ENCODE results near the gene CCDC181.

Gene CCDC181

DNA sequence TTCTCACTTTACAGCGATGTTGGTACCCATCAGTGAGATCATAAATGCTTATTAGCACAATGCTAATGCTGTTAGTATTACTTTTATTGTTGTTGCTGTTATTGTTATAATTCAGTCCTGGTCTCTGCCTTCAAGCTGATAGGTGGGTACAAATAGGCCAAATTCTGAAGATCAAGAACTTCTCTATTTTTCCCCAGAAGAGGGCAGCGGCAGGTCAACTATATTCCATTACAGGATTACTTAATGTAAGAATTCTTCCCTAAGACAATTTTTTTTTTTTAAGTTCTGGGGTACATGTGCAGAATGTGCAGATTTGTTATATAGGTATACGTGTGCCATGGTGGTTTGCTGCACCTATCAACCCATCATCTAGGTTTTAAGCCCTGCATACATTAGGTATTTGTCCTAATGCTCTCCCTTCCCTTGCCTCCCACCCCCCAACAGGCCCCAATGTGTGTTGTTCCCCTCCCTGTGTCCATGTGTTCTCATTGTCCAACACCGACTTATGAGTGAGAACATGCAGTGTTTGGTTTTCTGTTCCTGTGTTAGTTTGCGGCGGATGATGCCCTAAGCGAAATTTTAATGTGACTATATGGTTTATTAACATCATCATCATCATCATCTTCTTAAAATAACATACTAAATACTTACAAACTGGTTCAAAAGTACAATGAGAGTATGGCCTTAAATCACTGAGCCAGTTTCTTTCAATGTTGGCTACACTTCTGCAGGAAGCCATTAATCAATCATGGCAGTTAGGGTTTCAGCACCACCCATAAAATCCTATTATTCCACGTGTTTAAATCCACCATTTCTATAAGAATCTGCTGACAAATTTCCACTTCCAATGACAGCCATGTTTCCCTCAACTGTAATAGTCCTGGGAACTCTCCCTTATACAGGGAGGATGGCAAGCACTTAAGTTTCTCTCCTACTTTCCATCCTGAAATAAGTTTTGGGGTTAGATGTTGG, 39.3 kb upstream of the CCDC181 start:
- 0 out of 2 replicates have a peak, but pooled peaks cover 3% of the 10 kb centered on the region for H4K20me1 ChIP-seq (ENCODE audit: control insufficient read depth, insufficient read depth, low read depth, low read length)
- H3K9me2 ChIP-seq (replicated peaks; ENCODE audit: control insufficient read depth, low read length) = no peaks in the 10 kb centered on the region
- no peak overlapping the region for H3K4me3 ChIP-seq (ENCODE audit: low read length)
- peaks cover 10% of the 10 kb centered on the region for H3K36me3 ChIP-seq (ENCODE audit: control insufficient read depth, low read length)
- H3K27ac ChIP-seq (ENCODE audit: low read depth, low read length) = no peak overlapping the region
- no peaks in the 10 kb centered on the region for H3F3A ChIP-seq (ENCODE audit: control insufficient read depth, insufficient read depth)
- no peaks in the 10 kb centered on the region for H3K79me2 ChIP-seq (ENCODE audit: control insufficient read depth, low read length)
- no peaks in the 10 kb centered on the region for H3K4me1 ChIP-seq (ENCODE audit: control insufficient read depth, low read length)
- no peaks in the 10 kb centered on the region for H3K9me3 ChIP-seq (ENCODE audit: control insufficient read depth, insufficient read depth, low read length)
- TF ChIP-seq EZH2phosphoT487 (IDR thresholded peaks at IDR 0.05; ENCODE audit: borderline replicate concordance, low read length) = no peak
- TF ChIP-seq, protein P1, sequence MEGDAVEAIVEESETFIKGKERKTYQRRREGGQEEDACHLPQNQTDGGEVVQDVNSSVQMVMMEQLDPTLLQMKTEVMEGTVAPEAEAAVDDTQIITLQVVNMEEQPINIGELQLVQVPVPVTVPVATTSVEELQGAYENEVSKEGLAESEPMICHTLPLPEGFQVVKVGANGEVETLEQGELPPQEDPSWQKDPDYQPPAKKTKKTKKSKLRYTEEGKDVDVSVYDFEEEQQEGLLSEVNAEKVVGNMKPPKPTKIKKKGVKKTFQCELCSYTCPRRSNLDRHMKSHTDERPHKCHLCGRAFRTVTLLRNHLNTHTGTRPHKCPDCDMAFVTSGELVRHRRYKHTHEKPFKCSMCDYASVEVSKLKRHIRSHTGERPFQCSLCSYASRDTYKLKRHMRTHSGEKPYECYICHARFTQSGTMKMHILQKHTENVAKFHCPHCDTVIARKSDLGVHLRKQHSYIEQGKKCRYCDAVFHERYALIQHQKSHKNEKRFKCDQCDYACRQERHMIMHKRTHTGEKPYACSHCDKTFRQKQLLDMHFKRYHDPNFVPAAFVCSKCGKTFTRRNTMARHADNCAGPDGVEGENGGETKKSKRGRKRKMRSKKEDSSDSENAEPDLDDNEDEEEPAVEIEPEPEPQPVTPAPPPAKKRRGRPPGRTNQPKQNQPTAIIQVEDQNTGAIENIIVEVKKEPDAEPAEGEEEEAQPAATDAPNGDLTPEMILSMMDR (IDR thresholded peaks at IDR 0.05; ENCODE audit: low read depth, low read length, poor library complexity, severe bottlenecking) = peak; percentile 52
- H3K4me2 ChIP-seq (ENCODE audit: low read length) = no peak overlapping the region
- no peaks in the 10 kb centered on the region for H3K27me3 ChIP-seq (ENCODE audit: control insufficient read depth, low read length)

DNA sequence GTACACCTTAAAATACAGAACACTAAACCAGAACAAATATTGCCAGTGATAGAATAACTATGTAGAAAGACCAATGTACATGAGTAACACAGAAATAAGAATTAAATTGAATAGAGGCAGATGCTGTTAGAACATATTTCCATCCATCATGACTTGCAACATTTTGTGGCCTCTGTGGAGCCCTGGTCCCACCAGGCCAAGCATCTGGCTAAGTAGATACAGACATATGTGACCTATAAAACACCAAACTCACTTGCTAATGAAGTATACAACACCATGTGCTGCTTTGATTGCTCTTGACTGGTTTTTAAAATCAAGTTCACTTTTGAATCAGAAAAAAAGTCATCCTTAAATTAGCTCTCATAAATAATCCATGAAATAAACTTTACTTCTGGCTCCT, 38.0 kb upstream of the CCDC181 start:
- Histone ChIP-seq H3K4me3 (ENCODE audit: low read length) (no peak overlapping the region), H3K27ac (ENCODE audit: low read depth, low read length) (no peak overlapping the region), H3K4me1 (ENCODE audit: control insufficient read depth, low read length) (no peaks in the 10 kb centered on the region), H3F3A (ENCODE audit: control insufficient read depth, insufficient read depth) (no peaks in the 10 kb centered on the region), H3K79me2 (ENCODE audit: control insufficient read depth, low read length) (no peaks in the 10 kb centered on the region), H3K4me2 (ENCODE audit: low read length) (no peak overlapping the region), H3K9me3 (ENCODE audit: control insufficient read depth, insufficient read depth, low read length) (no peaks in the 10 kb centered on the region), H3K27me3 (ENCODE audit: control insufficient read depth, low read length) (no peaks in the 10 kb centered on the region), H3K36me3 (ENCODE audit: control insufficient read depth, low read length) (peaks cover 10% of the 10 kb centered on the region), H3K9me2 (replicated peaks; ENCODE audit: control insufficient read depth, low read length) (no peaks in the 10 kb centered on the region), H4K20me1 (ENCODE audit: control insufficient read depth, insufficient read depth, low read depth, low read length) (0 out of 2 replicates have a peak, but pooled peaks cover 3% of the 10 kb centered on the region)
- TF ChIP-seq EZH2phosphoT487 (IDR thresholded peaks at IDR 0.05; ENCODE audit: borderline replicate concordance, low read length) = no peak
- TF ChIP-seq, protein P1 (IDR thresholded peaks at IDR 0.05; ENCODE audit: low read depth, low read length, poor library complexity, severe bottlenecking) = no peak

DNA sequence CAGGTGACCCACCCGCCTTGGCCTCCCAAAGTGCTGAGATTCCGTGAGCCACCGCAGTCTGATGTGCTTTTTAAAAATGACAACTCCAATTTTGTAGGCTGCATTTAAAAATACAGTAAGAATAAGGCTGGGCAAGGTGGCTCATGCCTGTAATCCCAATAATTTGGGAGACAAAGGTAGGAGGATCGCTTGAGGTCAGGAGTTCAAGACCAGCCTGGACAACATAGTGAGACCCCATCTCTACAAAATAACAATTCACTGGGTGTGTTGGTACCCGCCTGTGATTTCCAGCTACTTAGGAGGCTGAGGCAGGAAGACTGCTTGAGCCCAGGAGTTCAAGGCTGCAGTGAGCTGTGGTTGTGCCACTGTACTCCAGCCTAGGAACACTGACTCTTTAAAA, 35.1 kb upstream of the CCDC181 start:
- Histone ChIP-seq H3K4me1 (ENCODE audit: control insufficient read depth, low read length) (no peaks in the 10 kb centered on the region), H3K4me2 (ENCODE audit: low read length) (no peak overlapping the region)
- TF ChIP-seq EZH2phosphoT487 (IDR thresholded peaks at IDR 0.05; ENCODE audit: borderline replicate concordance, low read length) = no peak
- TF ChIP-seq, protein P1 (IDR thresholded peaks at IDR 0.05; ENCODE audit: low read depth, low read length, poor library complexity, severe bottlenecking) = no peak

More for the DNA sequence above, 35.1 kb upstream of the CCDC181 start:
- 0 out of 2 replicates have a peak, but pooled peaks cover 3% of the 10 kb centered on the region for H4K20me1 ChIP-seq (ENCODE audit: control insufficient read depth, insufficient read depth, low read depth, low read length)
- no peaks in the 10 kb centered on the region for H3F3A ChIP-seq (ENCODE audit: control insufficient read depth, insufficient read depth)
- peaks cover 8% of the 10 kb centered on the region for H3K36me3 ChIP-seq (ENCODE audit: control insufficient read depth, low read length)
- no peak overlapping the region for H3K27ac ChIP-seq (ENCODE audit: low read depth, low read length)
- H3K4me3 ChIP-seq (ENCODE audit: low read length) = no peak overlapping the region
- no peaks in the 10 kb centered on the region for H3K9me2 ChIP-seq (replicated peaks; ENCODE audit: control insufficient read depth, low read length)
- no peaks in the 10 kb centered on the region for H3K9me3 ChIP-seq (ENCODE audit: control insufficient read depth, insufficient read depth, low read length)
- no peaks in the 10 kb centered on the region for H3K27me3 ChIP-seq (ENCODE audit: control insufficient read depth, low read length)
- no peaks in the 10 kb centered on the region for H3K79me2 ChIP-seq (ENCODE audit: control insufficient read depth, low read length)

Measured in DOHH2 (cell line).